ENCODE data around the gene KCP. TPM values are rescaled to one million over a fixed set of nuclear protein-coding genes. Genes with fewer than 3 reads are reported as not detected.

Gene KCP
- total RNA-seq, 1 experiment from 2014 or later, result 0.50 TPM

- Histone ChIP-seq H3K27me3 (replicated peaks; ENCODE audit: control insufficient read depth, insufficient read depth, low read length) (no peaks in the 10 kb centered on the region), H3K4me1 (peaks cover 43% of the 10 kb centered on the region), H3K36me3 (ENCODE audit: control insufficient read depth, insufficient read depth, low read length) (no peaks in the 10 kb centered on the region), H3K4me3 (ENCODE audit: low read depth, low read length) (peak within 1 kb of the TSS; percentile 74), H3K9me3 (no peaks in the 10 kb centered on the region)
- H3K36me3 Mint-ChIP-seq (ENCODE audit: insufficient read depth, unreplicated experiment), result peaks cover 12% of the 10 kb centered on the region
- TSS peak; percentile 81 for BruUV-seq (replicated peaks)
- H3K27ac Mint-ChIP-seq (ENCODE audit: unreplicated experiment), result peak within 1 kb of the TSS; percentile 42
- no peak for TF ChIP-seq CTCF (IDR thresholded peaks at IDR 0.05; ENCODE audit: insufficient read depth in 1 of 2, low read depth in 1 of 2, low read length in 1 of 2, severe bottlenecking in 1 of 2, unreplicated experiment in 1 of 2)
- no peaks in the 10 kb centered on the region for H3K9me3 Mint-ChIP-seq (ENCODE audit: unreplicated experiment)
- ChIA-PET POLR2A (no interaction called here), CTCF (interaction anchor here (1.1 kb wide), 1 partner anchor 11 kb away, joined by 6 read pairs; no protein-coding TSS in a partner anchor)
- DNase-seq, result peak; percentile 61 to 71
- H3K27me3 Mint-ChIP-seq (ENCODE audit: insufficient read depth, unreplicated experiment), result no peaks in the 10 kb centered on the region
- intact Hi-C loops (cut with micrococcal nuclease; ENCODE audit: unreplicated experiment), result loop anchor here (2.0 to 5.0 kb wide), 2 partner anchors 32 to 38 kb away; partner anchors contain the start of genes ATP6V1F and CCDC136
- H3K4me1 Mint-ChIP-seq (ENCODE audit: low read depth, unreplicated experiment), result peaks cover 33% of the 10 kb centered on the region
- peak within 1 kb of the TSS; percentile 75 for H3K4me3 Mint-ChIP-seq (ENCODE audit: unreplicated experiment)
Measured at GRCh38 chr7:128830231-128831177, 80.0 kb downstream of the KCP start, which contains the start of gene FLNC. FLNC (plus strand) TSS chr7:128830406; CDS start chr7:128830638, 232 bp downstream.

GRCh38 chr7:128829391-128830166 is 80.9 kb downstream of the KCP start:
- intact Hi-C loops (cut with micrococcal nuclease; ENCODE audit: unreplicated experiment), result loop anchor here (2.0 to 5.0 kb wide), 2 partner anchors 33 to 37 kb away; partner anchors contain the start of genes ATP6V1F and CCDC136
- Mint-ChIP-seq H3K36me3 (ENCODE audit: insufficient read depth, unreplicated experiment) (peaks cover 6% of the 10 kb centered on the region), H3K4me1 (ENCODE audit: low read depth, unreplicated experiment) (peaks cover 33% of the 10 kb centered on the region), H3K27me3 (ENCODE audit: insufficient read depth, unreplicated experiment) (no peaks in the 10 kb centered on the region), H3K4me3 (ENCODE audit: unreplicated experiment) (peak overlapping the region; percentile 75), H3K9me3 (ENCODE audit: unreplicated experiment) (no peaks in the 10 kb centered on the region), H3K27ac (ENCODE audit: unreplicated experiment) (peak overlapping the region; percentile 42)
- Histone ChIP-seq H3K4me1 (peaks cover 43% of the 10 kb centered on the region), H3K4me3 (ENCODE audit: low read depth, low read length) (peak overlapping the region; percentile 74), H3K36me3 (ENCODE audit: control insufficient read depth, insufficient read depth, low read length) (no peaks in the 10 kb centered on the region), H3K9me3 (no peaks in the 10 kb centered on the region), H3K27me3 (replicated peaks; ENCODE audit: control insufficient read depth, insufficient read depth, low read length) (no peaks in the 10 kb centered on the region)
- no peak for TF ChIP-seq CTCF (IDR thresholded peaks at IDR 0.05; ENCODE audit: insufficient read depth in 1 of 2, low read depth in 1 of 2, low read length in 1 of 2, severe bottlenecking in 1 of 2, unreplicated experiment in 1 of 2)
- POLR2A ChIA-PET, result no interaction called here
- peak; percentile 51 to 62 for DNase-seq
- BruUV-seq (replicated peaks), result TSS peak; percentile 61
- CTCF ChIA-PET, result no interaction called here

Data from Caco-2 (cell line).